Posterior cingulate gyrus (tissue), 11 donors: ENCODE results near the gene PLCG2.
"Not testable (repeated sequence)": the region's sequence is repeated elsewhere in the genome, so short reads cannot be mapped to it uniquely, and the experiment has no call there.

Experiments
- DNase-seq, 10 donors: peaks; one replicate each; pipeline versions ENCODE4 v3.0.0 to v3.0.0-alpha.2; 2020 to 2021; ENCODE audit warnings: mixed read lengths in 3 of 10
- intact Hi-C: fragments of 100-400 bp; cut with DNase I; formaldehyde crosslinking; loops from one replicate; pipeline ENCODE4 v1.15.1; 2023

The PLCG2 gene

DNA sequence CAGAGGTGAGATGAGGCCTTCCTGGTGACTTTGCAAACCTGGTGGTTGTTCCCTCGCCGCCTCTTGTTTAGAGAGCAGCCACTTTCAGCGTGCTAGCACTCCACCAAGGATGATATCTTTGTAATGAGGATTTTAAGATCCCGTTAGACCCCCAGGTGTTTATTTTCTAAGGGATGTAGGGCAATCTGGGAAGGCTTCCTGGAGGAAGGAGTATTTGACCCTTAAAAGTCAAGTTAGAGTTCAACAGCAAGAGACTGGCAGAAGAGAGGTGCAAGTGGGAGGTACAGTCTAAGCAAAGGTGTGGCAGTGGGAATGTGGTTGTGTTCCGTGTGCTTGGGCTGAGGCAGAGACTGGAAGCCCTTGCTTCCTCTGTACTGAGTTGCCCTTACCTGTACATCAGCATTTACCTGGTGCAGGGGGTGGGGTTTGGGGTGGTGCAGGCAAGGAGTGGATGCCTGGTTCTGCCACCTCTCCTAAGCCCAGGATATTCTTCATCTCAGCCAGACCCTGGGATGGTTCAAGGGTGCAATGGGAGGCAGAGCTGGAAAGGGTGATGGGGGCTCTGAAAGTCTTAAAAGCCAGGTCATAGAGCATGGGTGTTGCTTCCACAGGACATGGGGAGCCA, 148.6 kb downstream of the PLCG2 start:
- no peak for DNase-seq
- intact Hi-C loops, result no loop called here

DNA sequence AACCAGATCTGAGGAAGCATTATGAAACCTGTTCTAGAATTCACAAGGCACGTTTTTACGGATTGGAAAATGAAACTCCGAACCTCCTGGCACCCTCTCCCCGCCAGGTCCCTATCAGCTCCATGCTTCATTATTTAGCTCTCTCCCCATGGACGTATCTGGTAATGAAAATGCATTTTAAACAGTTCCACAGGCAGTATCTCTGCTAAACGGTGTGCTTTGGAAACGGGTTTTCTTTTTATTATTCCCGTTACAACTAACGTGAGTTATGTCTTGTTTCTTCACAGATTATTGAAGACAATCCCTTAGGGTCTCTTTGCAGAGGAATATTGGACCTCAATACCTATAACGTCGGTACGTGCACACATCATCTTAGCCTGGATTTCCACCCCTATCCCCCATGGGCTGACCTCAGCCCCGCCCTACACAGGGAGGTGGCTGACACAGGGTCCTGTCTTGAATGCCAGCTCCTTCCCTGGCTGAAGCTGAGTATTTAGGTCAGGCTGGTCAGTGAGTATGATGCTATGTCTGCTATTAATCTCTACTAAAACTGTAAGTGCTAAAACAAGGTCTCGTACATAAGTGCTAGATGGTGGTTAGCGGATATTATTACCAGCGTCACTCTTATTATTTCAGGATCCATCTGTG, 149.3 kb downstream of the PLCG2 start:
- DNase-seq, result no peak
- intact Hi-C loops, result no loop called here

DNA sequence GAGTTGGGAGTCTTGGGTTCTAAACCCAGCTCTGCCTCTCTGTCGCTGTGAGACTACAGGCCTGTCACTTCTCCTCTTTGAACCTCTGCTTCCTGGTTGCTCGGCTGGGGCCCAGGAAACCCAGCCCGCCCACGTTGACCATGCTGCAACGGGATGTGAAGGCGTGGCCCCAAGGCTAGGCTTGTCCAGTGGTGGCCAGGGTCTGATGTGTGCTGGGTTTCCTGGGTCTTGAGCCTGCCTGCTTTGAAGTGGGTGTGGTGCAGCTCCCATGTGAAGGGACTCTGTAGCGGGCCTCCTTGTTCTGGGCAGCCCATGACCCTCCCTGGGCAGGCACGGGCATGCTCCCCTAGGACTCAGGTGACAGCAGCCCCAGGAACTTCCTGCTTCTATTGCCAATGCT, 149.9 kb downstream of the PLCG2 start:
- DNase-seq, result no peak
- intact Hi-C loops, result no loop called here

DNA sequence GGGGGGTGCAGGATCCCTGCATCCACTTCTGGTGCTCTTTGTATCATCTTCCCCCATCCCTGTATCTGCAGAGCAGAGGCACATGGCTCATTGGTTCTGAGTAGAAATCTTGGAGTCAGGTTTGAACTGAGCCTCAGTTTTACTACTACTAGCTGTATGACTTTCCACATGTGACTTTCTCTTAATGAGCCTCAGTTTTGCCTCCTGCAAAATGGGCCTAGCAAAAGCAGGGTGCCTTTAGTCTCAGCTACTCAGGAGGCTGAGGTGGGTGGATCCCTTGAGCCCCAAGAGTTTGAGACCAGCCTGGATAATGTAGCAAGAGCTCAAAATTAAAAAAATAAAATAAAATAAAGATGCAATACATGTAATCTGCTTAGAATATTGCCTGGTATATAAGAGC, 150.8 kb downstream of the PLCG2 start:
- no peak for DNase-seq
- intact Hi-C loops, result no loop called here

DNA sequence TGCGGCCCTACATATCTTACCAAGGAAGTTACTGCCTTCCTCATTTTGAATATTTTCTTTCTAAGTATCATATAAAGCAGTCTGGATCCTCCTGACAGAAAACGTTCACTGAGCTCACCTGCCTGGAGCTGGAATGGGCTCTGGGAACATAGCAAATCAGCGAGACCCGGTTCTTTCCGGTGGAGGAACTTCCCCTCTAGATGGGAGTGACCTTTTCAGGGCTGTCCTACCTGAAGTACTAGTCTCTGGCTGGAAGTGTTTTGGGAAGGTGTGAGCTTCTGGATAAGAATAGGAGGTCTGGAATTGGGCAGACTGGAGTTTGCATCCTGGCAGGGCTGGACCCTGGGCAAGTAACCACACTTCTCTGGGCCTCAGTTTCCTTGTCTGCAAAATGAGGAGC, 152.8 kb downstream of the PLCG2 start:
- intact Hi-C loops, result no loop called here
- no peak for DNase-seq

DNA sequence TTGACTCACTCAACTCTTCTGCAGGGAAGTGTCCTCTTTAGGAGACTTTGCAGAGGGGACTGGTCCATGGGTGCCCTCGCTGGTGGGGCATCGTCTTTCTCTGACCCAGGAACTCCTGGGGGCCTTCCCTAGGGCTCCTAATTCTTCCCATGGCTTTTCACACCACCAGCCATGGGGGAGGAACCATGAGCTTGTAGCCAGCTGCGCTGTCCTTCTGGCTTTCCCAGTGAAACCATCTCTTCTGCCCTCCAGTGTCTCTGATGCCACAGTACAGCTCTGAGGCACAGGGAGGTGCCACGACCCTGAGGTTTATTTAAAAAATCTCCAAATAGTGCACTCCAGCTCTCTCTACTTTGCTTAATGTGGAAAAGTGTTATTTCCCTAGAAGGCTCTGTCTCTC, 153.6 kb downstream of the PLCG2 start:
- DNase-seq, result no peak
- intact Hi-C loops, result no loop called here

DNA sequence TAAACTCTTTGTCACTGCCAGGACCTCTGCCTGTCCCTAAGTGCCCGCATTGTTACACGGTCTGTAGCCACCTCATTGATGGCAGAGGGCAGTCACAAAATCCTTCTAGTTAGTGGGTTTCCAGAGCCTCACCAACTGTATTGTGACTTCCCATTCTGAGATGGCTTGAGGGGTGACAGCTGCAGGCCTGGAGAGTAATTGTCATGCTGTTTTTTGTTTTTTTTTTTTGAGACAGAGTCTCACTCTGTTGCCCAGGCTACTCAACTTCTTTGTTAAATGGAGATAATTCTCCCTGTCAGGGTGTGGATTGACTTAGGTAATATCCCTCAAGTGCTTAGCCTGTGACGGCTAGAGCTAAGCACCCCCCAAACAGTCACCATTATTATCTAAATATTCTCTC, 154.3 kb downstream of the PLCG2 start:
- intact Hi-C loops, result no loop called here
- no peak for DNase-seq

DNA sequence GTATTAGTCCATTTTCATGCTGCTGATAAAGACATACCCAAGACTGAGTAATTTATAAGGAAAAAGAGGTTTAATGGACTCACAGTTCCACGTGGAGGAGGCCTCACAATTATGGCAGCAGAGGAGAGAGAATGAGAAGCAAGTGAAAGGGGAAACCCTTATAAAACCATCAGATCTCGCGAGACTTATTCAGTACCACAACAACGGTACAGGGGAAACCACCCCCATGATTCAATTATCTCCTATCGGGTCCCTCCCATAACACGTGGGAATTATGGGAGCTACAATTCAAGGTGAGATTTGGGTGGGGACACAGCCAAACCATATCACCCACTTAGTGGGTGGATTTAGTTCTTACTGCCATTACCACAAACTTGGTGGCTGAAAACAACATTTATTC, 155.6 kb downstream of the PLCG2 start:
- intact Hi-C loops, DNase-seq: not testable (repeated sequence)

DNA sequence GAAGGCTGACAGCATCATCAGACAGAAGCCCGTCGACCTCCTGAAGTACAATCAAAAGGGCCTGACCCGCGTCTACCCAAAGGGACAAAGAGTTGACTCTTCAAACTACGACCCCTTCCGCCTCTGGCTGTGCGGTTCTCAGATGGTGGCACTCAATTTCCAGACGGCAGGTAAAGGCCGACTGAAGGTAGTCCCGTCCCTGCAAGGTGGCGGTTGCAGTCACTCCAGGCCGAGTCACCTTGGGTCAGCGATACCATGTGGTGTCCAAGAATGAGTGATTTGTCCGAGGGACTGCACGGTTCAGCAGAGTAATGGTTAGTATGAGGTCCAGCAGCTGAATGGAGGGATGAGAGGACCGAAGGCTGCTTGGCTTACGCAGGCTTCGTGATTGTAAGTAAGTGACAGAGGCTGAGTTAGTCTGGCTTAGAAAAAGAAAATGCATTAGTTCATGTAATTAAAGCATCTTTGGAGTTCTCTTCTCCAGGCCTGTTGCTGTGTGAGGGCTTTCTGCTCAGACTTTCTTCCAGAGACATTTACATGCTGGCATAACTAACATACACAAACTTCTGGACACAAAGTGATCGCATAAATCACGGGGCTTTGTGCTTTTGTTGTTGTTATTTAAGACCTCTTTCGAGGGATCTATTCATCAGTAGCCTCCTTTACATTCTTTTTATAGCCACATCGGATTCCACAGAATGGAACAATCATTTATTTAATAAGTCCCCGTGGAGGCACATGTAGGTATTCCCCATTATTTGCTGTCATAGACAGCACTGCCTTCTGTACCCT, 157.3 kb downstream of the PLCG2 start:
- DNase-seq, result no peak
- intact Hi-C loops, result no loop called here

DNA sequence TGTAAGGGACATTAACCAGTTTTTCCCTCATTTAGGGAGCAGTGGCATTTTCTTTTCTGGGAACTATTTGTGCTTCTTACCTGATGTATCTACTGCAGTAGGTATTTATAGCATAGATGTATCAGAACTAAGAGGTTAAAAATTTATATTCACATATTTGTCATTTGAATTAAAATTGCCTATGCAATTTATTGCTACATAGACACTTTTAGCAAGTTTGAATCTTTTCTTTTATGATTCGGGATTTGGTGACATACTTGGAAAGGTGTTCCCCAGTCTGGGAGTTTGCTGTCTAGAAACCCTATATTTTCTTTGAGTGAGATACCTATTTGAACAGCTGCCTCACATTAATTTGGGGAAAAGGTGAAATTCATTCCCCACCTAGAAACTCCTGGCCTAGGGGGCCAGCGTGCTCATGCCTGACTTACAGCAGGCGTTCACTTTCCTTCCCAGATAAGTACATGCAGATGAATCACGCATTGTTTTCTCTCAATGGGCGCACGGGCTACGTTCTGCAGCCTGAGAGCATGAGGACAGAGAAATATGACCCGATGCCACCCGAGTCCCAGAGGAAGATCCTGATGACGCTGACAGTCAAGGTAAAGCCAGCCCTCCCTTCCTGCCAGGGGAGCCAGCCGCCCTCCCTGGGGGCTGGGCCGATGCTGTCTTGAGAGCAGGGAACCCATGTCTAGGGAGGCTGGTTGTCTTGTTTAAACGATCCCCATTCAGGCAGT, 158.4 kb downstream of the PLCG2 start:
- no peak for DNase-seq
- intact Hi-C loops, result no loop called here

DNA sequence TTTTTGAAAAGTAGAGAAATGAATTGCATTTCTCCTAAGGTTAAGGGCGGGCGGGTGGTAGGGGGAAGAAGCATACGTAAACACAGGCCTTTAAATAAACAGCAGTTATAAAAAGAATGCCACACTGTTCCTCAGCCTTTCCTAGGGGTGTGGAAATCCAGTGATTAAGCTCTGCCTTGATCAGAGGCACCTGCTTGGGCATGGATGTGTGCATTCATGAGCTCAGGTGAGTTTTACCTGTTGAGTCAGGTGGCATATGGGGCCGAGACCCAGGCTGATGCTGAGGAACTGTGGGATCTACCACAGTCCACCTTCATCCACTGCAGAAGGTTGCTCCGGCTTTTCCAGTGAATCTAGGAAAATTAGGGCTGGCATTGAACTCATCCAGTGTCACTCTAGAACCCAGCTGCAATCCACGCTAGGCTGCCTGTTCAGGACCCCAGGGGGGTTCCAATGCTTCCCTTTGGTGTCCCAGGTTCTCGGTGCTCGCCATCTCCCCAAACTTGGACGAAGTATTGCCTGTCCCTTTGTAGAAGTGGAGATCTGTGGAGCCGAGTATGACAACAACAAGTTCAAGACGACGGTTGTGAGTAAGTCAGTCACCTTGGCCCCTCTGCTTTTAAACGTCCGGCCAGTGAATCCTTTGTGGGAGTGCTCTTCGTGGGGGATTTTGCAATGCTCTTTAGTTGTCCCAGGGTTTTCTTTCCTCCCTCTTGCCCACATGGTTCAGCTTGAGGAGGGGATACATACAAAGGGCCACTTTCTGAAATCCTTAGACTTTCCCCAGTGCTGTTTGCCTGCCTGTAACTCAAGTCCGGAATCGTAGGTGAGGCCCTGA, 159.5 kb downstream of the PLCG2 start:
- intact Hi-C loops, result no loop called here

DNA sequence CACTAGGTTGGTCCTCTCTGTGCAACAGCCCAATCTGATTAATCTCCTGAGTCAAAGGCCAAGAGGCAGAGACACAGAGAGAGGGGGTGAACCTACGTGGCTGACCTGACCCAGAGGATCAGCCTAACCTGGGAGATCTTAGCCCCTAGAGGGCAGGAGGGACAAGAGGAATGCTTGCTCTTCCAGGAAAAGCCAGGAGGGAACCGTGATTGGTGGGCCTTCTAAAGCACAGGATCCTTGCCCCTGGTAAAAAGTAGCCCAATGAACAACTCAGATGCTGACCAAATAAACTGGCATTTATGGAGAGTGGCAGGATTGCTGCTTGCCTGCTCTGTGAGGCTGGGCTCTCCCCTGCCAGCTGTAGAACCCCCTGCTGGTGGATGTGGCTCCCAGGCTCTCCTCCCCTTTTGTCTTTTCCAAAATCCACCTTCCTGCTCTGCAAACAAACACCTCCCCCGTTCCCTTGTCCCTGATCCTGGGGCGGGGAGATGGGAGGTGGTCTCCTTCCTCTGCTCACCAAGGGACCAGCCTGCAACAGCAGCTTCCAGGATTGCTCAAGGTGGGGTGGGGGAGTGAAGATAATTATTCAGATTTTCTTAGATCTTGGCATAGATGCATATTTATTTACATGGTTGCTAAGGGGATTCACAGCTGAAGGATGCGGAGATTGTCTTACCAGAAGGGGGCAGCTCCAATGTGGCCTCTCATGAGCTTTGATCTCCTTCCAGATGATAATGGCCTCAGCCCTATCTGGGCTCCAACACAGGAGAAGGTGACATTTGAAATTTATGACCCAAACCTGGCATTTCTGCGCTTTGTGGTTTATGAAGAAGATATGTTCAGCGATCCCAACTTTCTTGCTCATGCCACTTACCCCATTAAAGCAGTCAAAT, 160.3 kb downstream of the PLCG2 start:
- no peak for DNase-seq
- intact Hi-C loops, result loop anchor here (5.0 kb wide), 1 partner anchor 293 kb away; no protein-coding TSS in a partner anchor

More for the DNA sequence above, 159.5 kb downstream of the PLCG2 start:
- DNase-seq, result no peak

DNA sequence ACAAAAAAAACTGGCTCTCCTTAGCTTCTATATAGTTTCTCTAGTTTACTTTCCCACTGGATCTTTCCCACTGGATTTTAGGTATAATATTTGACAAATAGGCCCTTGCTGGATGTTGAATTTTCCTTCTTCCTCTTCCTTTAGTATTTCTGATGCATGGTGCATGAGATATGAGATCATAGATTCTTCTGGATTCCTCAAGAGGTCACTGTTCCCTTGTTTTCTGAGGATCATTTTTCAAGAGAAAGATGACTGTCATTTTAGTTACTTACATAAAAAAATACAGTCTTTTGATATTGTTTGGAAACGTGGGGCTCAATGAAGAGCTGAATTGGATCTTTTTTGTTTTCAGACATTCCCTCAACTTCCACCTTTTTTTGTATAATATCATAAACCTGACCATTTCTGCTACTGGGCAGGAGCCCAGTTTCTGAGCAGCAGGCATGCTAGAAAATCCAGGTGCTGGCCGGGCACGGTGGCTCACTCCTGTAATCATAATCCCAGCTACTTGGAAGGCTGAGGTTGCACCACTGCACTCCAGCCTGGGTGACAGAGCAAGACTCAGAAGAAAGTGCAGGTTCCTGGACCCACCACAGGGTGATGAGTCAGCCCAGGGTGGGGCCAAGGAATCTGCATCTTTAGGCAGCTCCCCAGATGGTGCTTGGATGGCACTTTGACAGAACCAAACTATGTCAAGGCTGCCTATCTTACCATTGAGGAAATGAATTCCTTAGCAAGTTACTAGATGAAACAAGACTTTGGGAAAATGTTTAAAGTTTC, 161.9 kb downstream of the PLCG2 start:
- intact Hi-C loops, result loop anchor here (5.0 kb wide), 1 partner anchor 291 kb away; no protein-coding TSS in a partner anchor
- no peak for DNase-seq

DNA sequence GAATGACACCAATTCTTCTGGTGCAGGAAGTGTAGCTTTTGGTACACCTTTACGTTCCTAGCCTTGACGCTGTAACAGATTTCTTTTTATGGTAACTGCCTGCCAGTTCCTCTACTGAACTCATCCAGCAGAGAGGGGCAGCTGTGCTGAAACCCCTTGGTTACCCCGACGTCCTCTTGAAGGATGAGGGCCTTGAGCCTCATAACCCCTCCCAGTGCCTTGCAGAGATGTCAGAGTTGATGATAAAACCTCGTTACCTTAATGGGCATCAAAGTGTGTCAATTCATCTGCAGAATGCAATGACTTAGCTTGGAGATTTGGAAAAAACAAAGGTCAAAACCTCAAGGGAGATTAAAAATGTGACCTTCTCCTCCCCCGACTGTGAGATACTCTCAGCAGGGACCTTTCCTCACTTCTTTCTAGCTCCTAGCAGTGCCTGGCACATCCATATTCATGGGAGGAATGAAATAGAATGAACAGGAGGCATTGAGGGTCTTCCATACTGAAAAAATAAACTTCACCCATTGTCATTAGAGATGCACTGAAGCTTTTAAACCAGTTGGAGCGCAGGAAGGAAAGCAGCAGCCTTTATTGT, 163.0 kb downstream of the PLCG2 start:
- no peak for DNase-seq
- intact Hi-C loops, result loop anchor here (5.0 kb wide), 1 partner anchor 290 kb away; no protein-coding TSS in a partner anchor

DNA sequence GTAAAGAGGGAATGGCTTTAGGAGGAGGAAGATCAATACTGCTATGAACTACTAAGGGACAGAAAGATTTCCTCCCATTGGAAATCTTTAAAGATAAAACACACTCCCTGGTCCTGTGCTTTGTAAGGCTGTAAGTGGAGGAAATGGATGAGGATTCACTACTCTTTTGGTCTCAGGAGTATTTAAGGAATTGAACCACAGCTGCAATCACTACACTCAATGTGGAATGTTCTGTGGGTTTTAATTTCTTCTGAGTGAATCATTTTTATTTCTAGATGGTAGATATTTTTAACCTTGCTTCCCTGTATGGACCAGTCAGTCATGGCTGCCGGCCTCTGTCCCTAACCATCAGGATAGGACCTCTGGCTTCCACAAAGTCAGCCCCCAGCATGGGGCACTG, 166.6 kb downstream of the PLCG2 start:
- intact Hi-C loops, result no loop called here
- DNase-seq, result no peak

DNA sequence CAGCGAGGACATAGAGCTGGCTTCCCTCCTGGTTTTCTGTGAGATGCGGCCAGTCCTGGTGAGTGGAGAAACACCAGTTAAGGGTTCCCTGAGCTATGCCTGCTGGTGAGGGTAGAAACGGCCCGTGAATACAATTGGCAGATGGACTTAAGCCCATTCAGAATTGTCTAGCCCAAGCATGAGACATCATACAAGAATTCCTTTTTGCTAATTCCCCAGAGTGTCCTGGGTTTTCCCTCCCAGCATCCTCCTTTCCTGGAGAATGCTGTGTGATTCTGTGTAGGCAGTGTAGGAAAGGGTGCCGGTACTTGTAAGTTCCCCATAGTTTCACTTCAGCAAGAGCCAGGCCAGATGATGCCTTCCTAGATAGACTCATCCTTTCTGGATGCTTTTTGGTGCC, 167.1 kb downstream of the PLCG2 start:
- intact Hi-C loops, result no loop called here
- no peak for DNase-seq

DNA sequence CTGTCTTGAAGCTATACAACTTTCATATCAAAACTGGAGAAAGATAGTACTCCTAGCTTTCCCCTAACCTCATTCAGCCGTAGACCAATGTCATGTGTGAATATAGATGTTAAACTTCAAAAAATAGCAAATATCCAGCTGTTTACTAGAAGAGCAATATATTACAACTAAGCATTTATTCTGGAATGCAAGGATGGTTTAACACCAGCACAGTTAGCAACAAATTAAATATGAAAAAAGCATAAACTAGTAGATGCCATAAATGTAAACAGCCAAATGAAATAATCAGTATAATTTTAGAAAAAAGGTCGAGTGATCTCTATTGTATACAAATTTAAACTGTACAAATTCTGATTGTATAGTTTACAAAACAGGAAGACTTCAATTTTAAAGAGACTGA, 172.5 kb downstream of the PLCG2 start:
- intact Hi-C loops, result no loop called here
- no peak for DNase-seq
